ENCODE results near the gene SMIM36. TPM values are rescaled to one million over a fixed set of nuclear protein-coding genes. Genes with fewer than 3 reads are reported as not detected.

SMIM36 gene
- total and polyA plus RNA-seq, 2 experiments from 2014 or later = not detected

DNA sequence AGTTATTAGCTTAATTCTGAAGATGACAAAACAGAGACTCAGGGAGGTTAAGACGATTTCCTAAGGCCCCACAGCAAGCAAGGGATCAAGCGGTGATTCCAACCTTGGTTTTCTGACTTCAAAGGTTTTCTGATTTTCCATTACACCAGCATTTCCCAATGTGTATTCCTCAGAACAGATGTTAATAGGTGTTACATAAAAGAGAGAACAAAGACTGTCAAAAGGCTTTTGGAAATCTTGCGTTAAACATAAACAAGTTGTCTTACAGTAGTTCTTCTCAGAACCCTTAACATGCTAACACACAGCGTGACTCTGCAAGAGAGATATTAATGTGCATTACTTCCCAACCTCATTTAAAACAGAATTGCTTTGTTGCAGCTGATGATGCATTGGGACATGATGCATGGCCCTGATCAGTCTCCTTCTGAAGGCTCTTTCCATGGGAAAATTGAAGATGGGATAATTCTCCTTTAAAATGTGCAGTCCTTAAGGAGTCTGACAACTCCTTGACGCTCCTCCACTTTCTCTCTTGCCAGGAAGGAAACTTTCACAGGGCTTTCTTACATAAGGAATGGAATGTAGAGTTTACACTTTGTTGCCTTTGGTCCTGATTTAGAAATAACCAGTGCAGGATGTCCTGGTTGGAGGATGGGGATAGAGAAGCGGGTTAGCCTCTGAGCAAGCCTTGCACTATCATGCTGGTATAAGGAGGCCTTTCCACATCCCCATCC is 68.1 kb downstream of the SMIM36 start:
- H3K27ac Mint-ChIP-seq = no peak overlapping the region

More for the DNA sequence above, 68.1 kb downstream of the SMIM36 start:
- H3K36me3 Mint-ChIP-seq (ENCODE audit: low read depth) = no peaks in the 10 kb centered on the region
- ATAC-seq = no peak
- no peak overlapping the region for H3K4me3 Mint-ChIP-seq
- H3K9me3 Mint-ChIP-seq = peaks cover 4% of the 10 kb centered on the region; the same call in 1 of the 3 replicates
- peaks cover 2% of the 10 kb centered on the region for H3K27me3 Mint-ChIP-seq (ENCODE audit: insufficient read depth, low read depth, poor library complexity)
- Histone ChIP-seq H3K27ac (ENCODE audit: low read depth) (no peak overlapping the region), H2AFZ (0 out of 2 replicates have a peak overlapping the region, but pooled peaks have one; percentile 76), H3K4me2 (no peak overlapping the region), H3K4me3 (no peak overlapping the region), H3K79me2 (replicated peaks; ENCODE audit: insufficient read depth) (no peaks in the 10 kb centered on the region), H3K4me1 (ENCODE audit: insufficient read depth) (peaks cover 12% of the 10 kb centered on the region), H3K9me2 (ENCODE audit: insufficient read depth) (no peaks in the 10 kb centered on the region), H3K27me3 (ENCODE audit: insufficient read depth) (no peaks in the 10 kb centered on the region), H3K36me3 (ENCODE audit: insufficient read depth) (no peaks in the 10 kb centered on the region), H3F3A (replicated peaks; ENCODE audit: low read depth) (no peaks in the 10 kb centered on the region), H4K20me1 (replicated peaks; ENCODE audit: insufficient read depth) (no peaks in the 10 kb centered on the region)
- no peak for DNase-seq (ENCODE audit: low spot score)
- peaks cover 27% of the 10 kb centered on the region for H3K4me1 Mint-ChIP-seq
- TF ChIP-seq ETS1 (IDR thresholded peaks at IDR 0.05) (no peak), REST (IDR thresholded peaks at IDR 0.05; ENCODE audit: unreplicated experiment) (no peak), POLR2AphosphoS5 (IDR thresholded peaks at IDR 0.05; ENCODE audit: low read depth) (no peak), ZNF114 (CRISPR knock-in tag; IDR thresholded peaks at IDR 0.05) (no peak), CREB1 (CRISPR knock-in tag; IDR thresholded peaks at IDR 0.05; ENCODE audit: low read depth) (no peak), NANOG (IDR thresholded peaks at IDR 0.05; ENCODE audit: borderline replicate concordance) (no peak), EZH2 (IDR thresholded peaks at IDR 0.05; ENCODE audit: low read depth, unreplicated experiment) (no peak), STAT1 (IDR thresholded peaks at IDR 0.05; ENCODE audit: unreplicated experiment) (no peak), ZNF462 (CRISPR knock-in tag; IDR thresholded peaks at IDR 0.05) (no peak), EZH2phosphoT487 (IDR thresholded peaks at IDR 0.05; ENCODE audit: unreplicated experiment) (no peak), ZNF331 (CRISPR knock-in tag; IDR thresholded peaks at IDR 0.05; ENCODE audit: low read depth) (no peak), JUNB (IDR thresholded peaks at IDR 0.05; ENCODE audit: unreplicated experiment) (no peak)
- TF ChIP-seq, protein P1, sequence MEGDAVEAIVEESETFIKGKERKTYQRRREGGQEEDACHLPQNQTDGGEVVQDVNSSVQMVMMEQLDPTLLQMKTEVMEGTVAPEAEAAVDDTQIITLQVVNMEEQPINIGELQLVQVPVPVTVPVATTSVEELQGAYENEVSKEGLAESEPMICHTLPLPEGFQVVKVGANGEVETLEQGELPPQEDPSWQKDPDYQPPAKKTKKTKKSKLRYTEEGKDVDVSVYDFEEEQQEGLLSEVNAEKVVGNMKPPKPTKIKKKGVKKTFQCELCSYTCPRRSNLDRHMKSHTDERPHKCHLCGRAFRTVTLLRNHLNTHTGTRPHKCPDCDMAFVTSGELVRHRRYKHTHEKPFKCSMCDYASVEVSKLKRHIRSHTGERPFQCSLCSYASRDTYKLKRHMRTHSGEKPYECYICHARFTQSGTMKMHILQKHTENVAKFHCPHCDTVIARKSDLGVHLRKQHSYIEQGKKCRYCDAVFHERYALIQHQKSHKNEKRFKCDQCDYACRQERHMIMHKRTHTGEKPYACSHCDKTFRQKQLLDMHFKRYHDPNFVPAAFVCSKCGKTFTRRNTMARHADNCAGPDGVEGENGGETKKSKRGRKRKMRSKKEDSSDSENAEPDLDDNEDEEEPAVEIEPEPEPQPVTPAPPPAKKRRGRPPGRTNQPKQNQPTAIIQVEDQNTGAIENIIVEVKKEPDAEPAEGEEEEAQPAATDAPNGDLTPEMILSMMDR (conservative IDR thresholded peaks at IDR 0.05; ENCODE audit: low read depth in 2 of 2) = no peak
